GM18909 (cell line): ENCODE data around the gene EPS15.
"Not testable (repeated sequence)": the region's sequence is repeated elsewhere in the genome, so short reads cannot be mapped to it uniquely, and the experiment has no call there.

Experiments used
- ATAC-seq: cut with Tn5 transposase; IDR thresholded peaks from one replicate; pipeline ENCODE4 v1.9.1; 2021; ENCODE audit warnings: mild to moderate bottlenecking; ENCODE audit not compliant: unreplicated experiment, poor library complexity

The EPS15 gene

GRCh38 chr1:51519048-51519864, at the start of gene EPS15:
EPS15 (minus strand) TSS chr1:51519266; CDS start chr1:51519231, 35 bp downstream.
- peak; percentile 58 for ATAC-seq

GRCh38 chr1:51568231-51568935, 49.3 kb upstream of the EPS15 start:
- no peak for ATAC-seq

GRCh38 chr1:51567653-51568052, 48.6 kb upstream of the EPS15 start:
- no peak for ATAC-seq

- ATAC-seq: no peak
Measured at GRCh38 chr1:51566260-51566659, 47.2 kb upstream of the EPS15 start.

- no peak for ATAC-seq
Measured at GRCh38 chr1:51565009-51565408, 45.9 kb upstream of the EPS15 start.

- ATAC-seq: peak; percentile 52
Measured at GRCh38 chr1:51564124-51564523, 45.1 kb upstream of the EPS15 start.

GRCh38 chr1:51561702-51562101, 42.6 kb upstream of the EPS15 start:
- no peak for ATAC-seq

GRCh38 chr1:51560895-51561294, 41.8 kb upstream of the EPS15 start:
- not testable (repeated sequence) for ATAC-seq

- no peak for ATAC-seq
Measured at GRCh38 chr1:51560034-51560433, 41.0 kb upstream of the EPS15 start.

GRCh38 chr1:51559501-51559900, 40.4 kb upstream of the EPS15 start:
- no peak for ATAC-seq

- no peak for ATAC-seq
Measured at GRCh38 chr1:51559064-51559500, 40.0 kb upstream of the EPS15 start.

GRCh38 chr1:51558375-51558924, 39.4 kb upstream of the EPS15 start:
- ATAC-seq: no peak

GRCh38 chr1:51557168-51557567, 38.1 kb upstream of the EPS15 start:
- no peak for ATAC-seq

GRCh38 chr1:51555866-51556619, 37.0 kb upstream of the EPS15 start:
- no peak for ATAC-seq

- no peak for ATAC-seq
Measured at GRCh38 chr1:51553911-51554310, 34.8 kb upstream of the EPS15 start.

- no peak for ATAC-seq
Measured at GRCh38 chr1:51552929-51553807, 34.1 kb upstream of the EPS15 start.

GRCh38 chr1:51551848-51552296, 32.8 kb upstream of the EPS15 start:
- ATAC-seq: no peak

- no peak for ATAC-seq
Measured at GRCh38 chr1:51551081-51551480, 32.0 kb upstream of the EPS15 start.

GRCh38 chr1:51549901-51550300, 30.8 kb upstream of the EPS15 start:
- no peak for ATAC-seq
